Ishikawa (cell line): ENCODE data around the gene EIF4A3.

ENCODE experiments used
- EP300 ChIP-seq: IDR thresholded peaks from 2 replicates; pipeline ENCODE4 v1.6.1; 2012; ENCODE audit warnings: borderline replicate concordance
- FOXM1 ChIP-seq: IDR thresholded peaks from 2 replicates; pipeline ENCODE4 v1.6.1; 2012; ENCODE audit warnings: low read depth, borderline replicate concordance
- USF1 ChIP-seq: IDR thresholded peaks from 2 replicates; pipeline ENCODE4 v1.6.1; 2012
- YY1 ChIP-seq: IDR thresholded peaks from 2 replicates; pipeline ENCODE4 v1.6.1; 2012; ENCODE audit warnings: low read depth
- TF ChIP-seq, protein P1 (sequence below): IDR thresholded peaks from 2 replicates; pipeline ENCODE4 v1.6.1; 2012; ENCODE audit warnings: low read depth, mild to moderate bottlenecking

GRCh38 chr17:80181431-80181830, 34.5 kb upstream of the EIF4A3 start:
- no peak for TF ChIP-seq YY1
- TF ChIP-seq USF1: no peak
- TF ChIP-seq, protein P1, sequence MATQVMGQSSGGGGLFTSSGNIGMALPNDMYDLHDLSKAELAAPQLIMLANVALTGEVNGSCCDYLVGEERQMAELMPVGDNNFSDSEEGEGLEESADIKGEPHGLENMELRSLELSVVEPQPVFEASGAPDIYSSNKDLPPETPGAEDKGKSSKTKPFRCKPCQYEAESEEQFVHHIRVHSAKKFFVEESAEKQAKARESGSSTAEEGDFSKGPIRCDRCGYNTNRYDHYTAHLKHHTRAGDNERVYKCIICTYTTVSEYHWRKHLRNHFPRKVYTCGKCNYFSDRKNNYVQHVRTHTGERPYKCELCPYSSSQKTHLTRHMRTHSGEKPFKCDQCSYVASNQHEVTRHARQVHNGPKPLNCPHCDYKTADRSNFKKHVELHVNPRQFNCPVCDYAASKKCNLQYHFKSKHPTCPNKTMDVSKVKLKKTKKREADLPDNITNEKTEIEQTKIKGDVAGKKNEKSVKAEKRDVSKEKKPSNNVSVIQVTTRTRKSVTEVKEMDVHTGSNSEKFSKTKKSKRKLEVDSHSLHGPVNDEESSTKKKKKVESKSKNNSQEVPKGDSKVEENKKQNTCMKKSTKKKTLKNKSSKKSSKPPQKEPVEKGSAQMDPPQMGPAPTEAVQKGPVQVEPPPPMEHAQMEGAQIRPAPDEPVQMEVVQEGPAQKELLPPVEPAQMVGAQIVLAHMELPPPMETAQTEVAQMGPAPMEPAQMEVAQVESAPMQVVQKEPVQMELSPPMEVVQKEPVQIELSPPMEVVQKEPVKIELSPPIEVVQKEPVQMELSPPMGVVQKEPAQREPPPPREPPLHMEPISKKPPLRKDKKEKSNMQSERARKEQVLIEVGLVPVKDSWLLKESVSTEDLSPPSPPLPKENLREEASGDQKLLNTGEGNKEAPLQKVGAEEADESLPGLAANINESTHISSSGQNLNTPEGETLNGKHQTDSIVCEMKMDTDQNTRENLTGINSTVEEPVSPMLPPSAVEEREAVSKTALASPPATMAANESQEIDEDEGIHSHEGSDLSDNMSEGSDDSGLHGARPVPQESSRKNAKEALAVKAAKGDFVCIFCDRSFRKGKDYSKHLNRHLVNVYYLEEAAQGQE: no peak
- no peak for TF ChIP-seq EP300
- TF ChIP-seq FOXM1: no peak
